ENCODE data around the gene BRMS1L.
"Not testable (repeated sequence)": the region's sequence is repeated elsewhere in the genome, so short reads cannot be mapped to it uniquely, and the experiment has no call there.

BRMS1L gene

DNA sequence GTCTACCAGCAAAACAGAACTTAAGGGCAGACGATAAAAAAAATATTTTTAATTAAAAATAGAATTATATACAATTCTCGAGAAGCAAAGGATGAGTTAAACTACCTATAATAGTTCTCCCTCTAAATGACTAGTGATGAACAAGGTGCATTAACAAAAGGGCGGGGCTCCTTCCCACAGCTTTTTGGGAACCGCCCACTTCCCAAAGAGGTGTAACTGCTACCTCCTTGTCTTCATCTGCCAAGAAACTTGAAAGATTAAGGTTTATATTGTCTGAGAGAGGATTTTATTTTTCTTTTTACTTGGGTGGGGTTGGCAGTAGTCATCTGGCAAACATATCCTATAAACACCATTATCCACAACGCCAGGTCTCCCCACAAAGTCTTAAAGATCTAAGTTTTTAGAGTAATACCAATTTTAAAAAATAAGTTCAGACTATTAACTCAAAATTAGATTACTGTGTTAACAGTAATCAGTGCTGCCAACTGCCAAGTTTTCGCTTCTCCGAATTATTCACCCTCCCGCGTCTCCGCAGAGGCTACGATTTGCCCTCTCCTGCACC is 18.0 kb upstream of the BRMS1L start:
- Histone ChIP-seq H3K4me3 (ENCODE audit: extremely low read depth, insufficient read depth, low read length, poor library complexity, severe bottlenecking) (peak overlapping the region; percentile 74), H3K4me1 (ENCODE audit: control insufficient read depth, insufficient read depth, low read length, poor library complexity, severe bottlenecking) (no peaks in the 10 kb centered on the region), H3K9me3 (ENCODE audit: control insufficient read depth, low read length) (no peaks in the 10 kb centered on the region), H3K27ac (ENCODE audit: low read depth, low read length, severe bottlenecking) (peak overlapping the region; percentile 89), H3K36me3 (ENCODE audit: control insufficient read depth, insufficient read depth, low read length) (no peaks in the 10 kb centered on the region)
- WGBS, 2 experiments (ENCODE audit: insufficient coverage in 2 of 2), result 3 to 4% methylated on average over 5 to 7 of the region's 11 CpGs

GRCh38 chr14:35808638-35809563 is 17.2 kb upstream of the BRMS1L start, which contains the start of gene RALGAPA1:
RALGAPA1 (minus strand) TSS chr14:35809295; CDS start chr14:35808835, 460 bp downstream.
- 0 to 2% methylated on average over 10 to 29 of the region's 66 CpGs for WGBS, 2 experiments (ENCODE audit: insufficient coverage in 2 of 2)

DNA sequence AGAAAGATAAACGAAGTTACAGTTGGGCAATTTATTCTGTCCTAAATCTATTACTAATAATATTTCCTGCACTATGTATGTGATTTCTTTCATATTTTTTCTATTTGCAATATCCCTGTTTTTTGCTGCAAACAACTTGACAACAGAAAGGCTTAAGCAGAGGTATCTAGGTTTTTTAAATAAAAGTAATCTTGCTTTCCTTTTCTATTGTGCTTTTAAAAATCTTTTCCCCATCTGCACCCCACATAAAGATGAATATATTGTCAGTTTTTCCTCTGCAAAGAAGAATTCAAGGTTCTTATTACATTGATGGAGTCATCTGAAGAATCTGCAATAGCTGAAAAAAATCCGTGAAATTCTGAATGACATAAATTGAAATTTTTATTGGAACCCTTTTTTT is 16.5 kb upstream of the BRMS1L start:
- WGBS, 2 experiments (ENCODE audit: insufficient coverage in 2 of 2), result 60% methylated on average over 1 of the region's 2 CpGs; no CpG with 5 or more reads in 1 of the 2 experiments
- no peaks in the 10 kb centered on the region for H3K4me1 ChIP-seq (ENCODE audit: control insufficient read depth, insufficient read depth, low read length, poor library complexity, severe bottlenecking)
- no peaks in the 10 kb centered on the region for H3K9me3 ChIP-seq (ENCODE audit: control insufficient read depth, low read length)
- no peak overlapping the region for H3K4me3 ChIP-seq (ENCODE audit: extremely low read depth, insufficient read depth, low read length, poor library complexity, severe bottlenecking)
- no peaks in the 10 kb centered on the region for H3K36me3 ChIP-seq (ENCODE audit: control insufficient read depth, insufficient read depth, low read length)
- peak overlapping the region; percentile 89 for H3K27ac ChIP-seq (ENCODE audit: low read depth, low read length, severe bottlenecking)

More at GRCh38 chr14:35808638-35809563, 17.2 kb upstream of the BRMS1L start, which contains the start of gene RALGAPA1:
- peak within 1 kb of the TSS; percentile 89 for H3K27ac ChIP-seq (ENCODE audit: low read depth, low read length, severe bottlenecking)
- H3K9me3 ChIP-seq (ENCODE audit: control insufficient read depth, low read length); H3K36me3 ChIP-seq (ENCODE audit: control insufficient read depth, insufficient read depth, low read length); H3K4me1 ChIP-seq (ENCODE audit: control insufficient read depth, insufficient read depth, low read length, poor library complexity, severe bottlenecking): not testable (repeated sequence)
- peak within 1 kb of the TSS; percentile 74 for H3K4me3 ChIP-seq (ENCODE audit: extremely low read depth, insufficient read depth, low read length, poor library complexity, severe bottlenecking)

DNA sequence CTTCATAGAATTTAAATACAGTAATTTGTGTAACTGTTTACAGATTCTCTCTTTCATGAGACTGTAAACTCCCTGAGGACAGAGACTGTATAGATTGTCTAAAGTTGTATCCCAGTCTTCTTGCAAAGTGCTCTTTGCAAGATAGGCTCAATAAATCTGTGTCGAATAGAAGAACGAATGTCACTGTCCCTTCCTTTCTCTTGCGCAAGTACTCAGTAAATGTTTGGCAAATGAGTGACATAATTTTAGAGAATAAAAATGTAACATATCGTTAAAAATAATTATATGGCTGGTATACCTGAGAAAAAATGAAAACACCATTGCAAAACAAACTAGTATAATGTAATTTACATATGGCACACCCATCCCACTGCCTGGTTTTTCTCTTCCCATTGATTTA is 15.2 kb upstream of the BRMS1L start:
- no peak overlapping the region for H3K27ac ChIP-seq (ENCODE audit: low read depth, low read length, severe bottlenecking)
- H3K4me3 ChIP-seq (ENCODE audit: extremely low read depth, insufficient read depth, low read length, poor library complexity, severe bottlenecking), result no peak overlapping the region
- H3K9me3 ChIP-seq (ENCODE audit: control insufficient read depth, low read length), result no peaks in the 10 kb centered on the region
- no peaks in the 10 kb centered on the region for H3K36me3 ChIP-seq (ENCODE audit: control insufficient read depth, insufficient read depth, low read length)
- no CpG with 5 or more reads among the region's 4 CpGs for WGBS, 2 experiments (ENCODE audit: insufficient coverage in 2 of 2)
- no peaks in the 10 kb centered on the region for H3K4me1 ChIP-seq (ENCODE audit: control insufficient read depth, insufficient read depth, low read length, poor library complexity, severe bottlenecking)

DNA sequence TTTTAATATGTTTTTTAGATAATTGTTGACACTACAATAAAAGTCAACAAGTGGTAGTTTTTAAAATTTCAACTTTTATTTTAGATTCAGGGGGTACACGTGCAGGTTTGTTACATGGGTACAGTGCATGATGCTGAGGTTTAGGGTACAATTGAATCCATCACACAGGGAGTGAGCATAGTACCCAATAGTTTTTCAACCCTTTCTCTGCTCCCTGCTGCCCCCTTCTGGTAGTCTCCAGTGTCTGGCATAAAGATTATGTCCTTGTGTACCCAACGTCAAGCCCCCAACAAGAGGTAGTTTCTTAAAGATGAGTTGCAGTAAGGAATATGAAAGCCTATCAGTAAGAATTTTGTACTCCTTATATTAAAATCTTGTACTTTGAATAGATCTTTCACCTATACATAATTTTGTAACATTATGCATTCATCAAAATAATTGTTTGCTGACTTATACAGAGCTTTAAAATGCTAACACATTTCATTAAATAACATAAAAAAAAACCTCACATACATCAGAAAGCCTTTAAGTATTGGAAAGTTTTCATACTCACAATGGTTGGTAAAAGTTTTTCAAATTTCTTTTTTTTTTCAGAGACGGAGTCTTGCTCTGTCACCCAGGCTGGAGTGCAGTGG is 11.7 kb upstream of the BRMS1L start:
- Histone ChIP-seq H3K9me3 (ENCODE audit: control insufficient read depth, low read length) (no peaks in the 10 kb centered on the region), H3K4me3 (ENCODE audit: extremely low read depth, insufficient read depth, low read length, poor library complexity, severe bottlenecking) (no peak overlapping the region), H3K4me1 (ENCODE audit: control insufficient read depth, insufficient read depth, low read length, poor library complexity, severe bottlenecking) (no peaks in the 10 kb centered on the region), H3K36me3 (ENCODE audit: control insufficient read depth, insufficient read depth, low read length) (no peaks in the 10 kb centered on the region), H3K27ac (ENCODE audit: low read depth, low read length, severe bottlenecking) (no peak overlapping the region)
- no CpG with 5 or more reads among the region's 3 CpGs for WGBS, 2 experiments (ENCODE audit: insufficient coverage in 2 of 2)

DNA sequence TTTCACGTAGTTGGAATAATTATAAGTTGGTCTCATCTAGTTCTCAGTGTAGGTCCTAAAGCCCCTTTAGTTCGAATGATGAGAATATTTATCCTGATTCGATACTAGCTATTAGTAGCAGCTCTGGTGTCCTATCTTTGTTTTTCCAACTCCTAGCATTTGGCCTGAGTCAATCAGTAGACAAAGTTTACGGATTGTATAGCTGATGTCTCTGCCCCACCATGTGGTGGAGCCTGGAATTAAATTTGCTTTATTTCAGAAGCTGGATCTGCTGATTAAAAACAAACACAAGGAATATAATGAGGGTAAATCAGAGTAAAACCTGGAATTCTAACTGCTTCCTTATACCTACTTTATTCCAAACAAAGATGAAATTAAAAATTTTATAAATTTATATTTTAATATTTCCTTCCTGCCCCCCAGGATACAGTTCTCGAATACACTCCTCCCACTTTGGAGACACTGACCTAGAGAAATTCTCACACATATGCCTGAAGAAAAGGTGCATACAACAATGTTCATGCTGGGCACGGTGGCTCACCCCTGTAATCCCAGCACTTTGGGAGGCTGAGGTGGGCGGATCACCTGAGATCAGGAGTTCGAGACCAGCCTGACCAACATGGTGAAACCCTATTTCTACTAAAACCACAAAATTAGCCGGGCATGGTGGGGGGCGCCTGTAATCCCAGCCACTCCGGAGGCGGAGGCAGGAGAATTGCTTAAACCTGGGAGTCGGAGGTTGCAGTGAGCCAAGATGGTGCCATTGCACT is 7.6 kb upstream of the BRMS1L start:
- H3K4me1 ChIP-seq (ENCODE audit: control insufficient read depth, insufficient read depth, low read length, poor library complexity, severe bottlenecking), result no peaks in the 10 kb centered on the region
- H3K27ac ChIP-seq (ENCODE audit: low read depth, low read length, severe bottlenecking), result no peak overlapping the region
- no peaks in the 10 kb centered on the region for H3K36me3 ChIP-seq (ENCODE audit: control insufficient read depth, insufficient read depth, low read length)
- 89% methylated on average over 9 to 10 of the region's 13 CpGs for WGBS, 2 experiments (ENCODE audit: insufficient coverage in 2 of 2)
- no peaks in the 10 kb centered on the region for H3K9me3 ChIP-seq (ENCODE audit: control insufficient read depth, low read length)
- no peak overlapping the region for H3K4me3 ChIP-seq (ENCODE audit: extremely low read depth, insufficient read depth, low read length, poor library complexity, severe bottlenecking)

DNA sequence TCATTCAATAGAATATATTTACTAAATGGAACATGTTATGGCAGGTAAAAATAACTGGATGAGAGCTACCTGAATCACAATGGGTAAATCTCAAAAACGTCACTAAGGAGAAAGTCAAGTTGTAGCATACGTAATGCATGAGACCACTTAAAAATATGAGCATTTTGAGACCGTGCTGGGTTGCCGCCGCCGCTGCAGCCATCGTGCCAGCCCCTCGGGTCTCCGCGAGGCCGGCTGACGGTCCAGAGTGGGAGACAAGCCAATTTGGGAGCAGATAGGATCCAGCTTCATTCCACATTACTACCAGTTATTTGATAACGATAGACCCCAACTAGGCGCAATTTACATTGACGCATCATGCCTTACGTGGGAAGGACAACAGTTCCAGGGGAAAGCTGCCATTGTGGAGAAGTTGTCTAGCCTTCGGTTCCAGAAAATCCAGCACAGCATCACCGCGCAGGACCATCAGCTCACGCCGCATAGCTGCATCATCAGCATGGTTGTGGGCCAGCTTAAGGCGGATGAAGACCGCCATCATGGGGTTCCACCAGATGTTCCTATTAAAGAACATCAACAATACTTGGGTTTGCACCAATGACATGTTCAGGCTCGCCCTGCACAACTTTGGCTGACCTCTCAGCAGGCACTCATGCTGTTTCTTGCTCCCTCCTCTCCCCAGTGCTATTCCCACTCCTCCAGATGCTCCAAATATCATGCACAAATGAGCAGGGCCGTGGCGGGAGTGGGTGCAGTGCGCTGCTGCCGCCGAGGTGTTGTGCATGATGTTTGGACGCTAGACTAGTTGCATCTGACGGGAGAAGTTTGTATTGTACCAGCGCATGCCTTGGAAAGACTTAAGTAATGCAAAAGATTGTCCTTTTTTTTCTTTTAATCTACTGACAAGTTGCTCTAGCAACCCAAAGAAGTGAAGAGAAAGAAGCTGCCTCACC is 6.3 kb upstream of the BRMS1L start:
- Histone ChIP-seq H3K36me3 (ENCODE audit: control insufficient read depth, insufficient read depth, low read length) (no peaks in the 10 kb centered on the region), H3K4me3 (ENCODE audit: extremely low read depth, insufficient read depth, low read length, poor library complexity, severe bottlenecking) (no peak overlapping the region), H3K27ac (ENCODE audit: low read depth, low read length, severe bottlenecking) (no peak overlapping the region), H3K4me1 (ENCODE audit: control insufficient read depth, insufficient read depth, low read length, poor library complexity, severe bottlenecking) (no peaks in the 10 kb centered on the region), H3K9me3 (ENCODE audit: control insufficient read depth, low read length) (no peaks in the 10 kb centered on the region)
- WGBS, 2 experiments (ENCODE audit: insufficient coverage in 2 of 2), result 92 to 98% methylated on average over 28 to 32 of the region's 32 CpGs

DNA sequence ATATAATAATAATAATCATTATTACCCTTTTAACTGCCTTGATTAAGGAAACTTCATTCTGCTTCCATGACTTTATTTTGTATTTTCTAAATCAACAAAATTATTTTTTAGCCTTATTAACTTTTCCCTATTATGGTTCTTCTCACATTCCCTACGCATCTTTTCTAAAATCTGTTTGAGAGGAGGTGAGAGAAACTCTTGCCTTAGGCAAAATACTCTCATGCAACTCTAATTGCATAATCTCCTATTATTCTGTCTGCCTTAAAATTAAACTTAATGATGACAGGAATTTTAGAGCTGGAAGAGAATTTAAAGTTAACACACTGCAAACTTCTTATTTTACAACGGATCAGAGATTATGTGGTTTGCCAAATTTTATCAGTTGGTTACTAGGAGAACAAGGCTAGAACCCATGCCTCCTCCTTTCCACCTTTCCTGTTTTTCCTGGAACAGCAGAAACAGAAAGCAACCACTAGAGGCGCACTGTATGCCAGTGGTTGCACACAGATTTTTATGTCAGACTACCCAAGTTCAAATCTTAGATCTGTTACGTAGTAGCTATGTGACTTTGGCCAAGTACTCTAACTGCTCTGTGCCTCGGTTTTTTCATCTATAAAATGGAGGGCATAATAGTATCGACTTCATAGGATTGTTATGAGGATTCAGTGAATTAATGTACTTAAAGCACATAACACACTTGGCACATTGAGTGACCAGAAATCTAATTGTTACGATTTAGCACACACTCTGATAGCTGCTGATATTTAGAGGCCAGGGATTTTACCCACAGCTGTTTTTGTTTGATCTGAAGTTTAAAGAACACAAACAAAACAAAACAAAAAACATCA is 4.3 kb upstream of the BRMS1L start:
- no peaks in the 10 kb centered on the region for H3K9me3 ChIP-seq (ENCODE audit: control insufficient read depth, low read length)
- H3K4me3 ChIP-seq (ENCODE audit: extremely low read depth, insufficient read depth, low read length, poor library complexity, severe bottlenecking), result no peak overlapping the region
- no peak overlapping the region for H3K27ac ChIP-seq (ENCODE audit: low read depth, low read length, severe bottlenecking)
- no peaks in the 10 kb centered on the region for H3K36me3 ChIP-seq (ENCODE audit: control insufficient read depth, insufficient read depth, low read length)
- H3K4me1 ChIP-seq (ENCODE audit: control insufficient read depth, insufficient read depth, low read length, poor library complexity, severe bottlenecking), result no peaks in the 10 kb centered on the region
- WGBS, 2 experiments (ENCODE audit: insufficient coverage in 2 of 2), result 0 to 17% methylated on average over 2 to 3 of the region's 7 CpGs

- no peaks in the 10 kb centered on the region for H3K36me3 ChIP-seq (ENCODE audit: control insufficient read depth, insufficient read depth, low read length)
- H3K27ac ChIP-seq (ENCODE audit: low read depth, low read length, severe bottlenecking), result no peak overlapping the region
- 91 to 94% methylated on average over 2 of the region's 3 CpGs for WGBS, 2 experiments (ENCODE audit: insufficient coverage in 2 of 2)
- H3K4me3 ChIP-seq (ENCODE audit: extremely low read depth, insufficient read depth, low read length, poor library complexity, severe bottlenecking), result no peak overlapping the region
- H3K9me3 ChIP-seq (ENCODE audit: control insufficient read depth, low read length), result no peaks in the 10 kb centered on the region
- no peaks in the 10 kb centered on the region for H3K4me1 ChIP-seq (ENCODE audit: control insufficient read depth, insufficient read depth, low read length, poor library complexity, severe bottlenecking)
These were observed 3.6 kb upstream of the BRMS1L start for GRCh38 chr14:35822501-35822900.

Measured in mesodermal cell (in vitro differentiated cells).